ENCODE data around the gene NFKB2.

NFKB2 gene

GRCh38 chr10:102394801-102395399 lies 605 bp upstream of the NFKB2 start:
- DNase-seq: no peak

- no peak for DNase-seq
Observed at GRCh38 chr10:102396317-102396650, 779 bp downstream of the NFKB2 start.

- no peak for DNase-seq
Observed at GRCh38 chr10:102396730-102397151, 1.2 kb downstream of the NFKB2 start.

GRCh38 chr10:102397222-102398171 lies 2.0 kb downstream of the NFKB2 start:
- DNase-seq: no peak

- DNase-seq: no peak
Observed at GRCh38 chr10:102398172-102399020, 2.9 kb downstream of the NFKB2 start.

GRCh38 chr10:102399217-102400021 lies 3.9 kb downstream of the NFKB2 start:
- peak; percentile 48 to 51 for DNase-seq

- DNase-seq: no peak
Observed at GRCh38 chr10:102400076-102400475, 4.6 kb downstream of the NFKB2 start.

GRCh38 chr10:102400598-102401341 lies 5.3 kb downstream of the NFKB2 start:
- DNase-seq: no peak

GRCh38 chr10:102401342-102401654 lies 5.8 kb downstream of the NFKB2 start:
- DNase-seq: no peak

- DNase-seq: no peak
Observed at GRCh38 chr10:102401735-102402511, 6.4 kb downstream of the NFKB2 start.

- no peak for DNase-seq
Observed at GRCh38 chr10:102402512-102402896, 7.0 kb downstream of the NFKB2 start.

GRCh38 chr10:102403115-102403514 lies 7.6 kb downstream of the NFKB2 start:
- no peak for DNase-seq

- DNase-seq: no peak
Observed at GRCh38 chr10:102404361-102405107, 9.0 kb downstream of the NFKB2 start.

GRCh38 chr10:102405108-102405571 lies 9.6 kb downstream of the NFKB2 start:
- DNase-seq: no peak

- no peak for DNase-seq
Observed at GRCh38 chr10:102405632-102406031, 10.1 kb downstream of the NFKB2 start.

- DNase-seq: no peak
Observed at GRCh38 chr10:102406815-102407214, 11.3 kb downstream of the NFKB2 start.

GRCh38 chr10:102407425-102408130 lies 12.1 kb downstream of the NFKB2 start:
- DNase-seq: no peak

GRCh38 chr10:102408131-102408727 lies 12.7 kb downstream of the NFKB2 start:
- no peak for DNase-seq
